ENCODE data around the gene PLBD1. TPM values are rescaled to one million over a fixed set of nuclear protein-coding genes. Genes with fewer than 3 reads are reported as not detected.
A peak's percentile ranks its signal among the peaks of the same experiment; 100 is the strongest.

The PLBD1 gene
- polyA plus RNA-seq, 12 donors: 11.2 to 48.2 (median 22.6) TPM; not detected in 1

DNA sequence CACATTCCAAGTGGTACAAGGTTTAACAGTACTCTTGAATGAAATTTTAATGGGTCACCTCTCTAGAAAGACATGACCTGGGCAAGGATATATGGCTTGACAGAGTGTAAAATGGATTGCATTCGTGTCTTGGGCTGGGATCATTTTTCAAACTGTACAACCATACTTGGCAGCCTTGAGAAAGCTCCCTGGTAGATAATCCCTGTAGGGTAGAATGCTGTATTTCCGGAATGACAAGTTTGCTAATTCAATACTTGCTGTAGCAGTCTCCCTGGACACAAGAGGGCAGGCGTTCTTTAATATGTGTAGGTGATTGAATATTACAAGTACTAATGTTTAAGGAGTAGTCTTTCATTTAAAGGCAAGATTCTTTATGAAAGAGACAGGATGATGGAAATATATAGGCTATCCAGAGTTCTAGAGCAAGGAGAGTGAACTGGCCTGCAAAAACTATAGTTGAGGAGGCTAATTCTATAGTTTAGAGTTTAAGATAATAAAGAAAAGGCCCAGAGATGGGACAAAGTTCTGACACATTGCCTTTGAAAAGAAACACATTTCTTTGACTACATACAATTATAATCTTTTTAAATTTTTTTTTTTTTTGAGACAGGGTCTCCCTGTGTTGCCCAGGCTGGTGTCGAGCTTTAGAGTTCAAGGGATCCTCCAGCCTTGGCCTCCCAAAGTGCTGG, 53.4 kb downstream of the PLBD1 start:
- DNase-seq: no peak

- no peak for DNase-seq
Observed at GRCh38 chr12:14510574-14510973, 57.1 kb downstream of the PLBD1 start.

DNA sequence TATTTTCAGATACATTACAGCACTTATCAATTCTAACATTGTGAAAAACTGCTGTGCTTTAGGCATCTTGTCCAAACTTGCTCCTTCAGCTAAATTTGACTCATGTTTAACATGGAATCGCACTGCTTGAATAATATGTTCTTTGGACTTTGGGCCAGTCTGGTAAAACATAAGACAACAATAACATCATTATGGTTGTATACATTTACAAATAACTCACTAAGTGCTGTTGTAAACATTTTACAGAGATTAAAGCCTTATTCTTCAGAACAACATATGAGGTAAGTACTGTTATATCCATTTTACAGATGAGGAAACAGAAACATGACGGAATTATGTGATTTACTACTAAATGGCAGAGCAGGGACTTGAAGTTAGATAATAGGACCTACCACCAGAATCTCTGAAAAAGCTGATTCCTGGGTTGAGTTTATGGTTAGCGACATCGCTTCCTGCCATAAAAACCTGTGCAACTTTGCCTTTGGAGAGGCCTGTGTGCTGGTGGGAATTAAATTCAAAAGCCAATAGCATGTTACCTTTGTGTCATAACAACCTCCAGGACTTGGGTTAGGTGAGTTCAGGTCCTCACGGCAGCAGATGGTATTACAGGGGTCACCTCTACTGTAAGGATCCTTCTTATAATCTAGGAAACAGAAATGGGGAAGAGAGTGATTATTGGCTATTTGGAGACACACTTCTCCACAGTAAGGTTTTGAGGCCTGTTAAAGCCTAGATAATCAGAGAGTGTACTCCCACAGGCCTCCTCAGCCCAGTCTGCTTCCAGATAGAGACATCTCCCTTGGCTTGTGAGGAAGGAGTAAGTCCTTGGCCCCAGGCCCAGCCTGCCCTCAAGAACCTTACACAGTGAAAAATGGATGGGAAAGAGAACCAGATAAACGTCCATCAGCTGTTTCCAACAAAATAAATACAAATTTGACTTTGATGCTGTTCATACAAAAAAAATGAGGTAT, 61.8 kb downstream of the PLBD1 start:
- DNase-seq: no peak

DNA sequence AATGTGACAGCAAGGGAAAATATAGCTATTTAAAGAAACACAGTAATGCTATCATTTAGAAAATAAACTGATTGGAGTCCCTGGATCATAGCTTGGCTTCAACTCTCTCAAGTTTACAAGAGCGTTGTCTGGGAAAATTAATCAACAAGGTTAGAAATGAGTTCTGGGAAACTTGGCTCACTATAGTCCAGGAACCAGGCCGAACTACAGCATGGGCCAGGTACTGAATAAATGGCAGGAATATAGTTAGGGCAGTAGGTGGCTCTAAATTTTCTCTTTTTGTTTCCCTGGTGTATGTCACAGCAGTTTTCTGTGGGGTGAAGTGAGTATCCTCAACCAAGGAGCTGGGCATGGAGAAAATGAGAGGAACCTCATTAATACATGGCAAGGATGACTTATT, 72.4 kb downstream of the PLBD1 start:
- DNase-seq: no peak

- no peak for DNase-seq
Observed at GRCh38 chr12:14482886-14483285, 84.8 kb downstream of the PLBD1 start.

DNA sequence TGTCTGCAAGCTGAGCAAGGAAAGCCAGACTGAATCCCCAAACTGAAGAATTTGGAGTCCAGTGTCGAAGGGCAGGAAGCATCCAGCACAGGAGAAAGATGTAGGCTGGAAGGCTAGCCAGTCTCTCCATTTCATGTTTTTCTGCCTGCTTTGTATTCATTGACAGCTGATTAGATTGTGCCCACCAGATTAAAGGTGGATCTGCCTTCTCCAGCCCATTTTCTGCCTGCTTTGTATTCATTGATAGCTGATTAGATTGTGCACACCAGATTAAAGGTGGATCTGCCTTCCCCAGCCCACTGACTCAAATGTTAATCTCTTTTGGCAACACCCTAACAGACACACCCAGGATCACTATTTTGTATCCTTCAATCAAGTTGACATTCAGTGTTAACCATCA, 85.3 kb downstream of the PLBD1 start:
- DNase-seq: no peak

DNA sequence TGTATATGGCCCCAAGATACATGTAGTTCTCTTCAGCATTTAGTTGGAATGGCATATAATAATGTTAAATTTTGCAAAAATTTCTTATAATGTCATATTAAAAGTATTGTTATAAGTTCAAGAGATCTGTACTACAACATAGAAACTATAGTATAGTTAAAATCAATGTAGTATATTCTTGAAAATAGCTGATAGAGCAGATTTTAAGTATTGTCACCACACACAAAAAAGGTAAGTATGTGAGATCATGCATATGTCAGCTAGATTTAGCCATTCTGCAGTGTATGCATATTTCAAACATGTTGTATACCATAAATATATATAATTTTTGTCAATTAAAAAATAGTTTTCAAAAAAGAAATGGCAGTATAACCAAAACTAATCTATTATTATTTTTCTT, 86.5 kb downstream of the PLBD1 start:
- DNase-seq: no peak

- DNase-seq: no peak
Observed at GRCh38 chr12:14479004-14479403, 88.7 kb downstream of the PLBD1 start.

DNA sequence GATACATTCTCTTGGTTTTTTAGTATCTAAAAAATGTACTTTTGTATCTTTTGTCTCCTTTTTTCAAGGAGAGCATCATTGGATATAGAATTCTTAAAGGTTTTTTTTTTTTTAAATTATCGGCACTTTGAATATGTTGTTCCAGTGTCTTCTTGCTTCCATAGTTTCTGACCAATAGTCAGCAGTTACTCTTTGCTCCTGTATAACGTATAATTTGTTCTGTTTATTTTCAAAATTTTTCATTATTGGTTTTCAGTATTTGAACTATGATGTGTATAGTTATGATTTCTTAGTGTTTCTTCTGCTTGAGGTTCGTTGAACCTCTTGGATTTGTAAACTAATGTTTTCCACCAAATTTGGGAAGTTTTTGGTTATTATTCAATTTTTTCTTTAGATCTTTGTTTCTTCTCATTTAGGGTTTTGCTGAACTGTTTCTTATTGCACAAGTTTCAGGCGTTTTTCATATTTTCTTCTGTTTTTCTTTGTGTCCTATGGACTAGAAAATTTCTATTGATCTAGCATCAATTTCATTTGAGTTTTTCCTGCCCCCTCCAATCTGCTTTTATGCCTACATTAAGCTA, 93.9 kb downstream of the PLBD1 start:
- DNase-seq: peak; percentile 1

DNA sequence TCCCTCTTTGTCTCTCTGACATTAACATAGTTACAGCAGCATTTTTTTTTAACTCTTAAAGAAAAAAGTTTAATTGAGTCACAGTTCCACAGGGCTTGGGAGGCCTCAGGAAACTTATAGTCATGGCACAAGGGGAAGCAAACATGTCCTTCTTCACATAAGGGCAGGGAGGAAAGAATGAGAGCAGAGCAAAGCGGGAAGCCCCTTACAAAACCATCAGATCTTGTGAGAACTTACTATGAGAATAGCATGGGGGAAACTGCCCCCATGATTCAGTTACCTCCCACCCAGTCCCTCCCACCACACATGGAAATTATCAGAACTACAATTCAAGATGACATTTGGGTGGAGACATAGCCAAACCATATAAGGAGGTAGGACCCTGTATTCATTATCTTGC, 96.2 kb downstream of the PLBD1 start:
- DNase-seq: no peak

DNA sequence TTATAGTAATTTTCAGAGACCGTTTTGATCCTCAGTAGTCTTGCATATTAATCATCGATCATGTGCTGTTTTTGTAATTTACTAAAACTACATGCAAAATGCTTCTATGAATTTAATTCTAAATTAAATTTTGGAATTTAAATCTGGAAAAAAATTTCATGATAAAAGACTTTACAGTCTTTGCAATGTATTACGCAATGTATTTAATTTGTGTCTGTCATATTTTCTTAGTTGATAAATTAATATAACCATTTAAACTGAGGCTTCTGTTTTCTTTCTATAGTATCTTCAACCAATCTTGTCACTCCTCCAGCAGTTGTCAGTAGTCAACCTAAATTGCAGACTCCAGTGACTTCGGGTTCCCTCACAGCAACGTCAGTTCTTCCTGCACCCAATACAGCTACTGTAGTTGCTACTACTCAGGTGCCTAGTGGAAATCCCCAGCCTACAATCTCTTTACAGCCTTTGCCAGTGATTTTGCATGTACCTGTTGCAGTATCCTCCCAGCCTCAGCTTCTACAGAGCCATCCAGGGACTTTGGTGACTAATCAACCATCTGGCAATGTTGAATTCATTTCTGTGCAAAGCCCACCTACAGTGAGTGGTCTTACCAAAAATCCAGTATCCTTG, 107.4 kb downstream of the PLBD1 start:
- no peak for DNase-seq

DNA sequence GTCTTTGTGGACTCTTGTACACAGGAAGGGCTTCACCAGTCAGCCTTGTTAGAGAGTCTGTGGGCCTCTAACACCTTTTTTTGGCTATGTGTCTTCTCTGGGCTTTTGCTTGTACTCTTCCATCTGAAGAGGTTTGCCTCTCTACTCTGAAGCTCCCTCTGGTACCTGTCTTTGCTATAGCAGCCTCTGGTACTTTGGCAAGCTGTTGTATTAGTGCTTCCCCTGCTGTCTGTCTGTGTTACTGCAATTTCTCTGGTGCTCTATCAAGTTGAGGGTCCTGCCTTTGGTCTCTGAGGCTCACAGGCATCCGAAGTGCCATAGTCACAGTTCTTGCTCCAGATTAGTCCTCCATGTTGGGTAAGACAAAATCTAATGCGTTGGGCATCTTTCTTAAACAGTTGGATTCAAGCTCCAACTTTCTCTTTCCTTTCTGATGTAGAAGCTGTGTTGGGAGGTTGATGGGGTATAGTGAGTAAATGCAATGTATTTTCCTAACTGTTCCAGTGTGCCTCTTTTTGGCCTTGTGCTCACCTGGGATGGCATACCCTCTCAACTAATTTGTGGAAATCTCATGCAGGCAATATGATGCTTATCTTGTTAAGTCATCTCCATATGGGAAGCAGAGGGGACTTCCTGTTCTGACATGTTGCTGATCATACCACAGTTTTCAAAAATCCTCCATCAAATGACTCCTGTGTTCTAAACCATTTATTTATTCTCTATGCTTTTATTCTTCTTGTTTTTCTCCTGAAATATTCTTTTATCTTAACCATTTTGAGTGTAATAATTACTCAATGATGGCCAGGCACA, 113.4 kb downstream of the PLBD1 start:
- no peak for DNase-seq

Other genes with a start within 250 kb of the PLBD1 start
- gene ATF7IP, start 202.2 kb downstream of the PLBD1 start, polyA plus RNA-seq (ENCODE audit: insufficient read length in 12 of 12): 10 to 100 TPM in 11 of 12 donors, not detected in 1; 20.0 to 62.0 (median 39.0) TPM
- gene GUCY2C, start 128.7 kb upstream of the PLBD1 start, polyA plus RNA-seq (ENCODE audit: insufficient read length in 12 of 12): 1 to 10 TPM in 1 of 12 donors, under 1 TPM in 10, not detected in 1; 0.23 to 7.1 (median 0.33) TPM
- 10 to 100 TPM in 11 of 12 donors, not detected in 1; 57.7 to 87.1 (median 67.1) TPM for gene WBP11, start 235.6 kb upstream of the PLBD1 start, polyA plus RNA-seq (ENCODE audit: insufficient read length in 12 of 12)
- gene C12orf60, start 235.8 kb upstream of the PLBD1 start, polyA plus RNA-seq (ENCODE audit: insufficient read length in 12 of 12): 1 to 10 TPM in 9 of 12 donors, under 1 TPM in 1, not detected in 2; 0.87 to 2.3 (median 1.3) TPM
- gene SMCO3, start 246.3 kb upstream of the PLBD1 start, polyA plus RNA-seq (ENCODE audit: insufficient read length in 12 of 12): under 1 TPM in 9 of 12 donors, not detected in 3; 0.05 to 0.39 (median 0.20) TPM